Vagina (tissue), 2 donors: ENCODE measurements around the gene NLGN4Y.

Experiments
- CTCF ChIP-seq, 3 experiments: fragments of 450-650 bp in 2 of 3; fragments of 200-600 bp in 1 of 3; sonication (generic) in 1 of 3; IDR thresholded peaks; one replicate each; pipeline ENCODE4 v1.5.1; 2017 to 2019; ENCODE audit warnings: antibody characterized with exemption in 3 of 3, mild to moderate bottlenecking in 2 of 3, moderate library complexity in 2 of 3
- POLR2AphosphoS5 ChIP-seq, 2 donors: sonication (generic); formaldehyde crosslinking; IDR thresholded peaks; one replicate each; pipeline ENCODE4 v1.9.0; 2017; ENCODE audit warnings: antibody characterized with exemption in 2 of 2, mild to moderate bottlenecking in 2 of 2, low read depth in 1 of 2; ENCODE audit not compliant: insufficient read depth in 1 of 2

GRCh38 chrY:14490226-14490625, 34.1 kb upstream of the NLGN4Y start:
- TF ChIP-seq CTCF (IDR thresholded peaks at IDR 0.05) (no peak), POLR2AphosphoS5 (IDR thresholded peaks at IDR 0.05; ENCODE audit: insufficient read depth in 1 of 2, low read depth in 1 of 2) (no peak)
